ENCODE measurements around the gene OSBPL3.
"Not testable (repeated sequence)": the region's sequence is repeated elsewhere in the genome, so short reads cannot be mapped to it uniquely, and the experiment has no call there.

Gene OSBPL3

GRCh38 chr7:24920451-24921361 lies 59.3 kb downstream of the OSBPL3 start:
- DNase-seq (ENCODE audit: low read depth in 2 of 2): no peak

DNA sequence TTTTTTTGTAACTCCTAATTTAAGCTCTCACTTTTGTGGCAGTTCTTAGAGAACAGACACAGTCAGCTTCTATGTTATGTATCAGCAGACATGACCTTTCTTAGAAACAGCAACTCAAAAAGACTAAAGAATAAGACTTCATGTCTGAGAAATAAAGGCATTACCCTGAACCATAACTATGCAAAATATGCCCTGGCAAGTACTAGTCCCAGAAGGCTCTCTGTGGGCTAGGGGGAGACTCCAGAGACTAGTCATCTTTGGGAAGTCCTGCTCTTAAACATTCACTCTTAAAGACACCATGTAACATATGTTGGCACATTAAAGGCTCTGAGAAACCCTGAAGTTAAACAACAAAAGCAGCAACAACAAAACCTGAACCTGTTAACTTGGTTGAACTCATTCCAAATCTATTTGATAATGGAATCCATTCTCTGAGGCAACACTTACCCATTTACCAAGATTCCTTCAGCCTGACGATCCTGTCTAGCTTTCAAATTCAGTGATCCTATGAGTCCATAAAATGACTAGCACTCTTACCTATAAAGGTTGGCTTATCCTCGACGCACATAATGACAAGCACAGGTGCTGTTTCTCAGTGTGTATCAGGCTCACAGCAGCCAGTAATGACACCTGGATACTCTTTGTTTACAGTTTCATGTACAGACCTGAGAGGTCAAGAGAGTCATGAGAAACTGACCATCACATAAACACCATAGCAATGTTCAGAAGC lies 62.3 kb downstream of the OSBPL3 start:
- no peak for DNase-seq (ENCODE audit: low read depth in 2 of 2)

DNA sequence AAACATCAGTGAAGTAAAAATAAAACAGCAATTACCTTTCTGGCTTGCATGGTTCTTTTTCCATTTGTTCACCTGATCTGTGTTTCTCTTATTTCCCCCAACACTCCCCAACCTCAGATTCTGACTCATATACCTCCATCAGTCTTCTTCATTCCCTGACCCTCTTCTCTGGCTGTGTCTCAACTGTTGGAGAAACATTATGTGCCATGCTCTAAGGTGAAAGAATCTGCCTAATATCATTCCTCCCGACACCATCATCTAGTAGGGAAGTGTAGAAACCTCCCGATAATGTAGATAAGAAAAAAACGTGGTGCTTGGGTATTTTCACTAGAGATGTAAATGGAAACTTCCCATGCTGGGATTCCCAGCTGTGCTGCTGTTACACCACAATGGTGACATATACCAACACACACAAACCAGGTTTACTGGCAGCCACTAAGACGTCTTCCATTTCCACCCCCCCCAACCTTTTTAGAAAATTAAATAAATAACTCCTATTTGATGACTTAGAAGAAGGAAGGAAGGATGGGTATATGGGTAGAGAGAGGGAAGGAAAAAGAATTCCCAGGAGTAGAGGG lies 63.4 kb downstream of the OSBPL3 start:
- DNase-seq (ENCODE audit: low read depth in 2 of 2): no peak

- no peak for DNase-seq (ENCODE audit: low read depth in 2 of 2)
These were observed 65.5 kb downstream of the OSBPL3 start for GRCh38 chr7:24914465-24914859.

DNA sequence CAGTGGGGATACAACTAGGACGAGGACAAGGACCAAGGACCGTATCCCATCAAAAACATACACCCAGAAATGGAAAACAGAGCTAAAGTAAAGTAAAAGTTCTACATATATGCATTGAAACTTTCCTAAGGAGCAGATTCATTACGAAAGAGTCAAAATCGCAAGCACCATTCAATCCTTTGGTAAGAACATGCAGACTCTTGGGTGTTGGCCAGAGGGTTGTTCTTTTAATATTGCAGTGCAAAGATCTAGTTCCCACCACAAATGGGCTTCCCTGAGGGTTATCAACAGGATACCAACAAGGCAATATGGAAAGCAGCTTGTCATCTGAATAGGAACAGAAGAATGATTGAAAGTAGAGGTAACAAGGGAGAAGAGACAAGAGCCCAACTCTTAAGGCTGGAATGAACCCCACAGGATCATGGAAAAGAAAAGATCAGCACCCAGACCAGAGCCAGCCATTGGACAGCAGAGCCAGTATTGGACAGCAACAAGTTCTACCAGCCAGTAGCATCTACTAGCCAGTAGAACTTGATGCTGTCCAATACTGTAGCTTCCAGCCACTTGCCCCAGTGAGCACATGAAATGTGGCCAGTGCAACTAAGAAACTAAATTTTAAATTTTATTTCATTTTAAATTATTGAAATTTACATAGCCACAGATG lies 66.0 kb downstream of the OSBPL3 start:
- no peak for DNase-seq (ENCODE audit: low read depth in 2 of 2)

GRCh38 chr7:24912874-24913514 lies 67.0 kb downstream of the OSBPL3 start:
- no peak for DNase-seq (ENCODE audit: low read depth in 2 of 2)

DNA sequence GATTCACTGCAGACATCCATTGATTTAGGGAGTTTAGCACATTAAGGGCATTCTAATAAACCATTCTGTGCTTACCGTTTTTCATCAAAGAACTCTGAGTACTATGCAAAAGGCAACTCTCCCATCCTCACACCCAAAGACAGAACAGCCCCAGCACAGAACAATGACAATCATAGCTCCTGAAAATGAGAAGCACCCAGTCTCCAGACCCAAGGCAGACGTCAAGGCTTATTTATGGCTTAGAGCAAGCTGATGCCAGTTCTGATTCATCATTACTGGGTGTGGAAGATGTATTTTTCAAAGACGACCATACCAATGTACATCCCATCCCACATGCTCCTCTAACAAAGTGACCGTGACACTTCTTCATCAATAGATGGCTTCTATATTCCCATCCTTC lies 67.6 kb downstream of the OSBPL3 start:
- no peak for DNase-seq (ENCODE audit: low read depth in 2 of 2)

GRCh38 chr7:24911213-24911603 lies 68.8 kb downstream of the OSBPL3 start:
- DNase-seq (ENCODE audit: low read depth in 2 of 2): no peak

- no peak for DNase-seq (ENCODE audit: low read depth in 2 of 2)
These were observed 69.3 kb downstream of the OSBPL3 start for GRCh38 chr7:24910551-24911212.

DNA sequence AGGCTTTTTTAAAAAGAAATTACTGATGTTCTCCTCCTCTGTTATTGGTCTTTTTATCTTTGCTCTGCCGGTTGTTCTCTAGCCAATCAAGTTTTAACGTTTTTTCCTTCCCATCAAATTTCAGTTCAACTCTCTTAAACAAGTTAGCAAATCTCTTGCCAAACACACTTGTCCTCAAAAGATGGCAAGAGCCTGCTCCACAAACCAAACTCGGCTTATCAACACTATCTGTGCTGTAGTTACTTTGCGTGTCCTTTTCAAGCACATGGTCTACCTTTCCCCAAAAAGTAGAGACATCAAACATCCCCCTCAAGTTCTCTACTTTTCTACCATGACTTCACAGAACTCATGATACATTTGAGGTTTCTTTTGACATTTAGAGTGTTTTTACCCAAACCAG lies 71.3 kb downstream of the OSBPL3 start:
- DNase-seq (ENCODE audit: low read depth in 2 of 2): no peak

DNA sequence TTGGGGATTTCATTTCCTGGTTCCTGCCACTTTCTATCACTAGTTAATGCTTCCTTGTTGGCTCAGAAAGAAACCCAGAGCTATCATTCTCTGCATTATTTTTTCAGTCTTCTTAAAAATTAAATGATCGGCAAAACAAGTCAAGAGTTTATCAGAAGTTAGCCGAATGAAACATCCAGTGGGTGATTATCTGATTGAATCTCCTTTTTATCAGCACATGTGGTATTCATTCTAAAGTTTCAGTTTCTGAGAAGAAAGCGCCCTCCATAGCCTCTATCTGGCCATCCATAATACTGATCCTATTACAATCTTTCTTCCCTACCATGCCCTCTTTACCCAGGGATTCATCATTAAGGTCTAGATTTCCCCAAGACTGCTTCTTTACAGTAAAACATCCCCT lies 71.8 kb downstream of the OSBPL3 start:
- DNase-seq (ENCODE audit: low read depth in 2 of 2): no peak

DNA sequence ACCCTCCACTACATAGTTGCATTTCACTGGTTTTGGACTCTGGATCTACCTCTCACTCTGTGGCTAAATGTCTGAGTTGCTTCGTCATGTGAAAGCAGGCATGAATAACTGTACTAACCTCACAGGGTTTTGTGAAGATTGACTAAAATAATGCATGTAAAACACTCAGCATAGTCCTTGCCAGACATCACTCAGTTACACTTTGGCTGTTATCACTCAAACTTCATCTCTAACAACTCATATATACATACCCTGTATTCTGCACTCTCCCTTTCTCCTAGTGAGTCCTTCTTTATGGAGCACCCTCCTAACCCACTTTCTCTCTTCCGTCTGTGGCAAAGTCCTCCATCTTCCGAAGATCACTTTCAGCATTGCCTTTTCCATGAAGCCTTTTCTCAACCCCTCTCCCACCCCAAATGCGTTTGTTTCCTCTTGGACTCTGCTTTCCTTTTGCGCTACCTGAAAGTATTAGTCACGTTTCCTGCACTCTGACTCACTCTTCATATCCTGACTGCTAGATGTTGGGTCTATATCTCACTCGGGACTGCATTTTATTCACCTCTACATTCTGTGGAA lies 72.6 kb downstream of the OSBPL3 start:
- no peak for DNase-seq (ENCODE audit: low read depth in 2 of 2)

DNA sequence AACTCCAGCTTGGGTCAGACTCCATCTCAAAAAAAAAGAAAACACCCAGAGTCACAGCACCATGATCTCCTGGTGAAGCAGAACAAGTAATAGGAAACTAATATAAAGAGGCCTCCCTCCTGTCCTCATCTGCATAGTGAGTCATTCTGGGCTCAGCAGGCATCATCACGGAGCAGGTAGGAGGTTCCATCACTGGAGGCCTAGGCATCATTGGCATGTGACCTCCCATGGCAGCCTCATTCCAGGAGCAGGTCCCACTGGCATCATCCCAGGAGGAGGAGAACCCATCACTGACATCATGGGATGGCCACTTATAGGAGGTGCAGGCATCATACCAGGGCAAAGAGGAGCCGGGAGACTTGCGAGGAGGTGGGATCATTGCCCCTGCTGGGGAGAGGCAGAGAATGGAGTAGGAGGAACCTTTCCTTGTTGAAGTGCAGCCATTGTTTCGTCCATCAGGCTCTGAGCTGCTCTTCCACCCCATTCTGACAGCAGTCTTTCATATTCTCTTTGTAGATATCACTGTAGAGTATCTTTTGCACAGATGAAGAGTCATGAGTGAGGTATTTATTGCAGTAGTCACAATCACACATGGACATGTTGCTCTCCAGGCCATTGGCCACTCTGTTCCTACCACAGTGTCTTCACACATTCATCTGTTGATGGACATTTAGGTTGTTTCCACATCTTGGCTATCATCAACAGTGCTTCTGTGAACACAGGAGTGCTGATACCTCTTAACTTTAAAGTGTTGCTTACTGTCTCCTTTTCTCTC lies 73.8 kb downstream of the OSBPL3 start:
- DNase-seq (ENCODE audit: low read depth in 2 of 2): no peak

DNA sequence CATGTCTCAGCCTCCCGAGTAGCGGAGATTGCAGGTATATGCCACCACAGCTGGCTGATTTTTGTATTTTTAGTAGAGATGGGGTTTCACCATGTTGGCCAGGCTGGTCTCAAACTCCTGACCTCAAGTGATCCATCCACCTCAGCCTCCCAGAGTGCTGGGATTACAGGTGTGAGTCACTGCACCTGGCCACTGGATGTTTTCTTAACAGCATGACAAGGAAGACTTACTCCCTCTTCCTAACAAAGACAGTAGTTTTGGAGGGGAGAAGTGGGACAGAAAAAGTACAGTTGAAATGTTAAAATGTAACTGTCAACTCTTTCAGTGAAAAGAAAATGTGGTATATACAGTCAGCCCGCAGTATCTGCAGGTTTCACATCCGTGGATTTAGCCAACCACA lies 76.0 kb downstream of the OSBPL3 start:
- DNase-seq (ENCODE audit: low read depth in 2 of 2): not testable (repeated sequence)

GRCh38 chr7:24903559-24903958 lies 76.4 kb downstream of the OSBPL3 start:
- DNase-seq (ENCODE audit: low read depth in 2 of 2): no peak

- DNase-seq (ENCODE audit: low read depth in 2 of 2): no peak
These were observed 77.0 kb downstream of the OSBPL3 start for GRCh38 chr7:24902931-24903330.

GRCh38 chr7:24902276-24902675 lies 77.7 kb downstream of the OSBPL3 start:
- DNase-seq (ENCODE audit: low read depth in 2 of 2): no peak

DNA sequence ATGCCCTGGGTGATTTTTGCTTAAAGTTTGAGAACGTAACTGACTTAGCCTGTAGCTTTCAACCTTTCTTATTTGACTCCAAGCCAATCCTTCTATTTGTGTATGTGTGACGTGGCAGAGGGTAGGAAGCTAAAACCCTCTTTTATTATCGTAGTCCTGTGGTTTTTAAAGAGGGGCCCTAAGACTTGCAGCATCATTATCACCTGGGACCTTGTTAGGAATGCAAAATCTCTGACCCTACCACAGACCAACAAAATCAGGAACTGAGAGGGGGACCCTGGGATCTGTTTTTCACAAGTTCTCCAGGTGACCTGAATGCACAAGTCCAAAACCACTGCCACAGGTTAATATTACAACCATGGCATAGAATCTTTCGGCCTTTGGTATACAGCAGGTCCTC lies 80.1 kb downstream of the OSBPL3 start:
- no peak for DNase-seq (ENCODE audit: low read depth in 2 of 2)

DNA sequence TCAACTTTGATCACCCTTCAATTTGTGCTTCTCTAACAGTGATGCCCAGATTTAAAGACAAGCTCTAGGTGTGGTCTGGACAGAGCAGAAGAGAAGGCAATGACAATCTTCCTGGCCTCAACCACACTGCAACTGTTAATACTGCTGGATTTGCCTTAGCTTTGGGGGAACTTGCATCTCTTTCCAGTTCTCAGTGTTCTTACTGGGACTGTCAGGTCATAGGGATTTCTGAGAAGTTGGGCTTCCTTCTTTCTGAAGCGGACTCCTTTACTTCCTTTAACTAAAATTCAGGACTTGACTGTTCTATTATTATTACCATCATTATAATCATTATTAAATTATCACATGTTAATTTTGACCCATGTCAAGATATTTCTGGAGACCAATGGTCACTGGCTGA lies 80.8 kb downstream of the OSBPL3 start:
- no peak for DNase-seq (ENCODE audit: low read depth in 2 of 2)

- DNase-seq (ENCODE audit: low read depth in 2 of 2): no peak
These were observed 81.3 kb downstream of the OSBPL3 start for GRCh38 chr7:24898691-24899090.

Data from activated CD8-positive, alpha-beta memory T cell treated with anti-CD3 and anti-CD28 coated beads for 4 hours (primary cell).